GM12801 (cell line): ENCODE measurements around the gene PLA2G5.

Experiments used
- TF ChIP-seq, protein P1 (sequence below): IDR thresholded peaks from one replicate; pipeline ENCODE4 v1.5.1; 2011; ENCODE audit warnings: control low read depth; ENCODE audit not compliant: insufficient read length; ENCODE audit errors: extremely low read depth

Gene PLA2G5

DNA sequence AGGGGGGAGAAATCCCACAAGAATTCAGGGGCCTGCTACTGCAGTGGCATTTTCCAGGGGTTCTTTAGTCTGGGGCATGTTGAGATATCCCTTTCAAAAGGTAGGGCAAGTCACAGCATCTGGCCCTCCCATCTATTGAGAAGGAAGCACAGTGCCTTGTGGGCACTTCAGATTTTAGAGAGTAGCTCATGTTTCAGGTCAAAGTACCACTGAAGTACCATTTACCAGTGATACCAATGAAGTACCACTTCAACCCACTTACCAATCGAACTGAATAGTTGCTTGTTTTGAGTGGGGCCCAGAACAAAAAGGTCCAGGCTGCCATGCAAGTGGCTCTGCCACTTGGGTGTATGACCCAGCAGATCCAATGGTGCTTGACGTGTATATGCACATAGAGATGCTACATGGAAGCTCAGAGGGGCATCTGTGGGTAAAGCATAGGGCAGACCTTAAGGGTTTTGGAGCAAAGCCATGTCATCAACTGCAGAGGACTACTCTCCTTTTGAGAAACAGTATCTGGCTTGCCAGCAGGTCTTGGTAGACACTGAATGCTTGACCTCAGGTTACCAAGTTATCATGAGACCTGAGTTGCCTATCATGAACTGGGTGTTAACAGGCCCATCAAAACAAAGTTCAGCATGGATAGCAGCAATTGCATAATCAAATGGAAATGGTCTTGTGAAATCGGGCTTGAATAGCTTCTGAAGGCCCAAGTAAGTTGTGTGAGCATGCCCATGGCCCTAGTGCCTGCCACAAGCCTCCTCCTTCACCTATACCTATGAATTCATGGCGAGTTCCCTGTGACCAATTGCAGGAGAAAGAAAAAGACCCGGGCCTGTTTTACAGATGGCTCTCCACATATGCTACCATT is 25.8 kb downstream of the PLA2G5 start:
- TF ChIP-seq, protein P1, sequence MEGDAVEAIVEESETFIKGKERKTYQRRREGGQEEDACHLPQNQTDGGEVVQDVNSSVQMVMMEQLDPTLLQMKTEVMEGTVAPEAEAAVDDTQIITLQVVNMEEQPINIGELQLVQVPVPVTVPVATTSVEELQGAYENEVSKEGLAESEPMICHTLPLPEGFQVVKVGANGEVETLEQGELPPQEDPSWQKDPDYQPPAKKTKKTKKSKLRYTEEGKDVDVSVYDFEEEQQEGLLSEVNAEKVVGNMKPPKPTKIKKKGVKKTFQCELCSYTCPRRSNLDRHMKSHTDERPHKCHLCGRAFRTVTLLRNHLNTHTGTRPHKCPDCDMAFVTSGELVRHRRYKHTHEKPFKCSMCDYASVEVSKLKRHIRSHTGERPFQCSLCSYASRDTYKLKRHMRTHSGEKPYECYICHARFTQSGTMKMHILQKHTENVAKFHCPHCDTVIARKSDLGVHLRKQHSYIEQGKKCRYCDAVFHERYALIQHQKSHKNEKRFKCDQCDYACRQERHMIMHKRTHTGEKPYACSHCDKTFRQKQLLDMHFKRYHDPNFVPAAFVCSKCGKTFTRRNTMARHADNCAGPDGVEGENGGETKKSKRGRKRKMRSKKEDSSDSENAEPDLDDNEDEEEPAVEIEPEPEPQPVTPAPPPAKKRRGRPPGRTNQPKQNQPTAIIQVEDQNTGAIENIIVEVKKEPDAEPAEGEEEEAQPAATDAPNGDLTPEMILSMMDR = no peak

DNA sequence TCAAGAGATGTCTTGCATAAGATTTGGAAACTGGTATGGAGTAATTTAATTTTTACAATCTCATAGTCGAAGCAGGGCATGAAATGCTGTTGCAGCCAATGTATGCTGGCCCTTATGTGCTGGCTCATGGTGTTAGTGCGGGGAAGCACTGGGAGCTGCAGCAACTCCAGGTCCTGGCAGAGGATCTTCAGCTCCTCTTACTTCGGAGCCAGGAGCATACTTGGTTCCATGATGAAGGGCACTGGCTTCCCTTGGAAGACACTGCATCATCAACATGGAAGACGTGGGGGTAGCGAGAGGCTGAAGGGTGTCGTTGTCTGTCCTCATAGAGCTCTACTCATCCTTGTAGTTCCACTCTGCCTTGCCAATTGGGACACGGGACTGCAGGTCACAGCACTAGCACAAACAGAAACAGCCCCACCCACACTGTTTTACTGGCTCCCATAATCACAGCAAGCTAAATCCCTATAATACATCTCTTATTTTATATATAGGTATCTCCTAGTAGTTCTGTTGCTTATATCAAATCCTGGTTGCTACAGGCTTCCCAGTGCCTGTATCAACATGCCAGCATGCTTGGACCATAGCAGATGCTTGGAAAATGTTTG is 26.9 kb downstream of the PLA2G5 start:
- TF ChIP-seq, protein P1 = no peak

DNA sequence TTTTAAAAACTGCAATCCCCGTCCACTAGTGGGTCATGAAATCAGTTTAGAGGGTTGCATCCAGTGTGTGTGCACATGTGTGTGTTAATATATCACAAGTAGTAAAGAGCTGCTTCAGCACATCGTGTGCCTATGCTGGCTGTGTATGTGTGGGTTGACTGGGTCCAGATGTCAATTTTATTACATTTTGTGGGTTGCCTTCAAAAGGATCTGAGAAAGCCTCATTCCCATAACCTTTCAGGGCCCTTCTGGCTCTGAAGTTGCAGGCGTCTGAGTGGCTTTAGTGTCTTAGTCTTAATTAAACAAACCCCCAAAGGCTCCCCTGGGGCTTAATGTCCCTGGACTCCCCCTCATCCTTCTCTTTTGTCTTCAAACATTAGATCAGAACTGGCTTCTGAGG is 29.5 kb downstream of the PLA2G5 start:
- TF ChIP-seq, protein P1 = no peak

DNA sequence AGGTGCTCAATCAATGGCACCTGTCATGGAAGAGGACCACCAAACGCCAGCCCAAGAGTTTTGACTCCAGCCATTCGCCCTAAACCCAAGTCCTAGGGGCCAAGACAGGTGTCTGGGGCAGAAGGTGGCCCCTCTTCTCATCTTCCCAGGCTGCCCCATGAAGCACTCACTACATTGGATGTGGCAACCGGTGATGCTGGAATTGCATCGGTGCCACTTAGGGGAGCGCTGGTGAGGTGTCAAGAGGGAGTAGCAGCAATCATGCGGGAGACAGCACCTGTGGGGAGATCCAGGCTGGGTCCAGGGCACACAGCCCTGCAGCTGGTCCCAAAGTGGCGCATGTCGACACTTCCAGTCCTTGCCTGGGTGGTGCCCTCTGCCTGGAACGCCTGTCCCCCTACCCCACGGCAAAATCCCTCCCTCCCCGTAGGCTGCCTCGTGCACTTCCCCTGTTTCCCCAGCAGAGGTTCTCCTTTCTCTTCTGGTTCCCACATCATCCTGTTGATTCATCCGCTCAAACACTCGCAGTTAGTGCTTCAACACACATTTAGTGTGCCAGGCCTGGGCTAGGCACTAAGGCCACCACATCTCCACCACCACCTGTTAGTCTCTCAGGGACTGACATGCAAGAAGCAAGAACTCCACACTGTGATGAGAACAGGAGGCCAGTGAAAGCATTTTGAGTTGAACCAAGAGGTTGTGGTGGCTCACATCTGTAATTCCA is 30.8 kb downstream of the PLA2G5 start:
- TF ChIP-seq, protein P1 = peak; percentile 30

DNA sequence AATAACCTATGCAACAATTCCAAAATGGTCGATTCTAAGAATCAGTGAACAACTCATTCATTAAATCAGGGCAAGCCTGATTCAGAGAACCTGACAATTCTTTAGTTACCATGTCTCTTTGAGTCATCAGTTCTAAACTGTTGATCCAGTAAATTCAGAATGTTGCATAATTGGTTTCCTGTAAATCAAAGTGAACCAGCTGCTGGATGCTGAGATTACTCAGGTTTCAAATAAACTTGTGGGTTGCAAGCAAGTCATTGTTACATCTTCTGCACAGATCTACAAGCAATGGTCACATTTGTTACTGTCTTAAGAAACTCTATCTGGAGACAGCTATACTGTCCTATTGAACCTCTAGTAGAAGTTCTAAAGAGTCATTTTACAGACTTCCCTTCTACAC is 32.9 kb downstream of the PLA2G5 start:
- TF ChIP-seq, protein P1 = no peak

DNA sequence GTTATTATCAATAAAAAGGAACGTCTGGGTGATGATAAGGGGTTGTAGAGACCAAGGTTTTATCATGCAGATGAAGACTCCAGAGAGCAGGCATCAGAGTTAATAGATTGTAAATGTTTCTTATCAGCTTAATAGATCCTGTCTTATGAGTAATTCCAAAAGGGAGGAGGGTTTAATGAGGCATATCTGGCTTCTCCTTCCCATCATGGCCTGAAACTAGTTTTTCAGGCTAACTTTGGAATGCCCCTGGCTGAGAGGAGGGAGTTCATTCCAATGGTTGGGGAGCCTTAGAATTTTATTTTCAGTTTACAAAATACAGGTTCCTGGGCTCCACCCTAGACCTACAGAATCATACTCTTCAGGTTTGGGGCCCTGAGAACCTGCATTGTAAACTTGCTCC is 35.9 kb downstream of the PLA2G5 start:
- TF ChIP-seq, protein P1 = no peak

DNA sequence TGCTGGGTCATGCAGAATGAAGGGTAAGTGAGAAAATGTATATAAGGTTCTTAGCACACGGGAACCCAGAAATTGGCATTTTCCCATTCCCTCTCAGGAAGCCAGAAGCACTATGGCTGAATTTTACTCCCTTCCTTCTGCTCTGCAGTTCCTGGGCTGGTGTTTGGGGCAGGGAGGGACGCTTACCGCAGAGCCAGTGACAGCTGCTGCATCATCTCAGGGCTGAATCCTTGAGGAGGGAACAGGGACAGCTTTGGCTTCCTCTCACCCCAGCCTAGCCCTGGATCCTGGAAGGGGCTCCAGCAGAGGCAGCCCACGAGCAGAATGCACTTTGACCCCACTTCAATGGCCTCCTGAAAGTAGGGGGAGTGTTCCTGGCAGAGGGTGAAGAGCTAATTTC is 37.4 kb downstream of the PLA2G5 start:
- TF ChIP-seq, protein P1 = no peak
